Islet of Langerhans (tissue), 1 donor: Measurements from ENCODE around the gene PIK3R6.
"Not testable (repeated sequence)": the region's sequence is repeated elsewhere in the genome, so short reads cannot be mapped to it uniquely, and the experiment has no call there.

Experiments used
- FAIRE-seq: peaks from one replicate; lab custom pipeline; 2011; peaks lifted over from hg19 to GRCh38; lab: Jason Lieb, UNC

The PIK3R6 gene

DNA sequence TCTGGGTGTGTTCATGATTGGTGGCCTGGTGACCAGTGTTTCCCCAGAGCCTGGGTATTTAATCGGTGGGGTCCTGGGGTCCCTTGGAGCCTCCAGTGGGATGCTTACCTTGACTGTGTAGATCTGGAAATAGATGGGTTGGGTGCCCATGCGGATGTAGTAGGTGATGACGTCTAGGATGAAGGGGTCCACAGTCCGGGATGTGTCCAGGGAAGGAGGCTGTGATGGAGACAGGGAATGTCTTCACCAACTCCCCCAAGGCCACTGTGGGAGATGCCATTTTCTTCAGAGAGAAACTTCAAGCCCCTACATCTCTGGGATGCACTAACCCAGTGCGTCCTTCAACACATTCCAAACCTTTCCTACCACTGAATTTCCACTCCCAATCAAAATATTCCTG lies 44.2 kb downstream of the PIK3R6 start:
- no peak for FAIRE-seq

DNA sequence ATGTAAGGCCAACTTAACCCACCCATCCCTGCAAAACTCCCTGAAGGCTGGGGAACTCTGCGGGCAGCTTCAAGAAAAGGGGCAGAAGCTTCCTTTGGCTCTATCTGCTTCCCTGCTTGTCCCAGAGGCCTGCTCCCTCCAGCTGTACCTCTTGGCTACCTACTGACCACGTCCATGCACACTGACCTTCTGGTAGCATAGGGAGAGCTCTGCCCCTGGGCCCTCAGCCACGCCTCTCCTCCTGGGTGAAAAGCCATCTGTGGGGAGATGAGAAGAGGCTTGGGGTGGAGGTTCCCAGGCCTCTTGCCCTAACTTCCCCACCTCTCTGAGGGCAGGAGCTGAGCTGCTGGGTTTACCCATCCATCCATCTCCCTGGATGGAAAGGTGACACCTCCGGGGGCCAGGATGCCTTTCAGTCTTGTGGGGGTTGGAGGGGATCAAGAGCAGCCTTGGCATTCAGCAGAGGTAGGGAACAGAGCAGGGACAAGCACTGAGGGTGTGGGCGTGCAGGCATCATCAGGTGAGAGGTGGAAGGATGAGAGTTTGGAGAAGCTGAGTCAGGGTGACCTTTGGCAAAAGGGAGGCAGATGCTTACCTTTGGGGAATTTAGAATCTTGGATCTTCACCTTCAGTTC lies 45.0 kb downstream of the PIK3R6 start:
- no peak for FAIRE-seq

DNA sequence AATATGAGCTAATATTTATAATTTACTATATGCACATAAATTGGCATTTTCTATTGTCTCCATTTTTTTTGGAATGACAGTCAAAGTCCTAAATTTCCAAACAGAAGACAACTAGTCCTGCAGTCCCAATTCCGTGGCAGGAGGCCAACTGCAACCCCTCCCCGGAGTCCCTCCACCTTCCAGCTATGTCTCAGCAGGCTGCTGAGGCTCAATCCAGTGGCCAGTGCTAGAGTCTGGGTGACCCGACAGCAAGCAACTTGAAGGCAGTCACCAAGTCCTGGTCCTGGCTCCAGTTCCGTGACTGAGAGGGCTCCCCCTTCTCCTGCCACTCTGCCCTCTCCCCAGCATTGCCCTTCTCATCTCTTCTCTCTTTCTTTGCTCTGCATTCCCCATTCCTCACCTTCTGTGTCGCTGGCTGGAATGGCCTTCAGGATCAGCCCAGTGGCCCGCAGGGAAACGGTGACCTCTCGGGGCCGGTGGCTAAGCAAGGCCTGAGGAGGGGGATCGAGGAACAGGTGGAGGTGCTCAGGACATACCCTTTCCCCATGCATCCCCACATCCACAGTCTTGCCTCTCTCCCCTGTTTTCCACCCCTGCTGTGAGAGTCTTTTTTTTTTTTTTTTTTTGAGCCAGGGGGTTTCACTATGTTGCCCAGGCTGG lies 45.9 kb downstream of the PIK3R6 start:
- no peak for FAIRE-seq

DNA sequence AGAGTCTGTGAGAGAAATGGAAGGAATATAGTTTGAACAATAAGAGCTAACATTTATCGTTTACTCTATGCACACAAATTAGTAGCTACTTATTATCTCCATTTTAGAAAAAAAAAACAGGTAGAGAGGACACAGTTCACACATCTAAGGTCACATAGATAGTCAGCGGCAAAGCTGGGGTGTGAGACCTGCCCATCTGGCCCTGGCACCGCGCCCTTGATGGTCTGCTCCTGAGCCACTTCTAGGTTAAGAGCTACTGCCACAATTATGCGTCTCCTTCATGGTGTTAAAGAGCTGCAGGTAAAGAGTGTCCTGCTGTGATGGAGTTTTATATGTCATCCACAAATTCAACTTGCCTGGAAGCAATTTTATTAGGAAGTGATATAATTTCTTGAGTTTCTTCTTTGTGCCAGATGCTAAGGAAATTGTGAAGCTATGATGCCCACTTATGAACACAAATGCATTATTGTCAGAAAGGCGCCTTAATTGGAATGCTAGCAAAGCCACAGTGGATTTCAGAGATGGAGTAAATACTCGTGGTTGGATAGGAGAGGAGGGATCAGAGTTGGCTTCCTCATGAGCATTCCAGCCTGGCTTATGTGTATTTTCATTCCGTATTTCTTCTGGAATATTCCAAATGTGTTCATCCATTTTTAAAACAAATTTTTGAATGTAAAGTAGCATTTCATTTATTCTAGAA lies 47.0 kb downstream of the PIK3R6 start:
- FAIRE-seq: no peak

DNA sequence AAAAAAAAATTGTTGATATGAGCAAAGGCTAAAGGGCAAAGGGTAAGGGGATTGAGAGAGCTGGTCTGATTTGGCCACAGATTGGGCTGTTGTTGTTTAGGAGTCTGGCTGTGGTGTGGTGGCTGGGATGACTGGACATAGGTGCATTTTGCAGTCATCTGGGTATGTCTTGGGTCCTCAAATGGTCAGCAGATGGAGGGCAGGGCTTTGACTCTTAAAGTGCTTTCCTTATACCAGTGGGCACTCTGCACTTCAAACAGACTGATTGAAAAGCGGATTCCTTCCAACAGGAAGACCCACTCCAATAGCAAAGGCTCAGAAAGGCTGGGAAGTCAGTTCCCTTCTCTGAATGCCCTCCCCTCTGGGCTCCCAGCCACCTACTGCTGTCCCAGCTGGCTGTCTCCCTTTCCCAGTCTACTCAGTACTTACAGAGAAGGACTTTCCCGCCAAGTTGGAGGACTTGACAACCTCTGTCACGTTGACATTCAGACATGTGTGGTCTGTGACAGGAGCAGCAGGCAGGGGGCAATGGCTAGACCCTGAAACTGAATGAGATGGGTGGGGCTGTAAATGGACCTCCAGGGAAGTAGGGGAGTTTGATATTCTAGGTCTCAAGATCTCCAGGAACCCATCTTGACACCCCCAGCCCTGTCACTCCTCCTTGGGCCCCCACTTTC lies 48.7 kb downstream of the PIK3R6 start:
- FAIRE-seq: no peak

DNA sequence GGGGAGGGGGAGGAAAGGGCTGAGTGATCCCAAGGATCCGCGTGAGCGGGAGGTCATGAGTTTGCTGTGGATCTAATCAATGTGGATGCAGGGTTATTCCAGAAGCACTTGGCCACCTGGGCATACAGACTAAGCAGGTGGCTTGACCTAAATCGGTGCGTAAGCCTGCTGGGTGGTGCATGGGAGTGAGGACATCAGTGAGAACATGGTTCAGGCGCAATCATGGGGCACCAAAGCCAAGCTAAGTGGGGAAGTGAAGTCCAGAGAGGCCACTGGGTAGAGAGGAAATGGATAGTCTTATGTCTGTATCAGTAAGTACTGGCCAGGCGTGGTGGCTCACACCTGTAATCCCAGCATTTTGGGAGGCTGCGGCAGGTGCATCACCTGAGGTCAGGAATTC lies 49.4 kb downstream of the PIK3R6 start:
- no peak for FAIRE-seq

DNA sequence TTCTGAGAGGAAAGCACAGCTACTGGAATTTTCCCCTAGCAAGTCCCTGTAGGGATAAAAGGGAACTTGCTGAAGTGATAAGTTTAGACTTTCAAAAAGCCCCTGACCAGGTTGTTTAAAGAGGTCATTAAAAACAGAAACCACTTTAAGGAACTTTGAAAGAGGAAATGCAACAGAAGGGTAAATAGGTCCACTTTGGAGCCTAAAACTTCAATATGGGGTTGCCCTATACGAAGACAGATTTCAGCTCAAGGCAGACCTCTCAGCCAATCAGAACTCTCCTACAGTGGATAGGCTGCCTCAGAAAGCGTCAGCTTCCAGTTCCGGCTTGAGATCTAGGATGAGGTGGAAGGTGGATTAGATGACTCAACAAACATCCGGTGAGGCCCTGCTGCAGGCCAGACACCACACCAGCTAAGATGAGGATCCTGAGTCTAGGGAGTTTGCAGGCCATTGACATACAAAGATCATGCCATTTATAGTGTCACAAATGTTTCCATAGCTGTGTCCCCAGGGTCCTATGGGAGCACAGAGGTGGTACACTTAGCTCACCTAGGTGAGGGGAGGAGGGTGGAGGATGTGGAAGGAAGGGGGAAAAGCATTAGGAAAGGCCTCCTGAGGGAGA lies 60.4 kb downstream of the PIK3R6 start:
- FAIRE-seq: no peak

DNA sequence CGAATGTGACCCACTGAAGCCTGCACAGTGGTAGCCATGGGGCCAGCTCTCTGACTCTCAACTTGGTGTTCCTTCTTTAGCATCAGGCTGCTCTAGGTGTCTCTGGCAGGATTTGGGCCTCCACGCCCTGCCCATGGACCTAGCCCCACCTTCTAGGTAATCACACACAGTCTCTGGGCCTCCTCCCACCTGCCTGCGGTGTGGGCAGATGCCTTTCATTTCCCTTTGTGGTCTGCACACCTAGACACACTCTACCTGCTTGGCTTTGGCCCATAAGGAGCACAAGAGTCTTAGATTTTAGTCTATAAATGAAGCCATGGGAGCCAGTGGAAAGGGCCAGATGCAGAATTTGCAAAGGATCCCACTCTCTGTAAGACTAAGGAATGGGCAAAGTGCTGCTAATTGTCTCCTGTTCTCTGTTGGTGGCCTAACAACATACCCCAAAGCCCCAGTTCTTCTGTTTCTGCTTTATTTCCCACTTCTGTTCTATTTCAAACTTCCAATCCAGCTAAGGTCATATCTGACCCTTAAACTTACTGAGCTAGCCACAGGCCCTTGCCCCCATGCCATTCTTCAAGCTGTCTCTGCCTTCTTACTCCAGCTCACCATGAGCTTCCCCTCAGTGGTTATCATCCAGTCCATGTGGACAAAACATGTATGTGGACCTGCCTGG lies 61.1 kb downstream of the PIK3R6 start:
- no peak for FAIRE-seq

DNA sequence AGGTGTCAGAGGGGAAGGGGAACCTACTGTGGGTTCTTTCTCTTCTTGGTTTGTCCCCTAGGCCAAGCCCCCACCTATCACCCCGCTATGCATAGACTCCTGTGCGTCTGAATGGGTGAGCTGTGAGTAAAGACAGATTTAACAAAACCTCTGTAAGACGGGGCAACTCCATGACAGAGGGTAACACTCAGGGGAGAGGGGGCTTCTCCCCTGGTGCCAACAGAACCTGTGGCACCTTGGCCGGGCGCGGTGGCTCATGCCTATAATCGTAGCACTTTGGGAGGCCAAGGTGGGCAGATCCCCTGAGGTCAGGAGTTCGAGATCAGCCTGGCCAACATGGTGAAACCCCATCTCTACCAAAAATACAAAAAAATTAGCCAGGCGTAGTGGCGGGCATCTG lies 62.1 kb downstream of the PIK3R6 start:
- not testable (repeated sequence) for FAIRE-seq

DNA sequence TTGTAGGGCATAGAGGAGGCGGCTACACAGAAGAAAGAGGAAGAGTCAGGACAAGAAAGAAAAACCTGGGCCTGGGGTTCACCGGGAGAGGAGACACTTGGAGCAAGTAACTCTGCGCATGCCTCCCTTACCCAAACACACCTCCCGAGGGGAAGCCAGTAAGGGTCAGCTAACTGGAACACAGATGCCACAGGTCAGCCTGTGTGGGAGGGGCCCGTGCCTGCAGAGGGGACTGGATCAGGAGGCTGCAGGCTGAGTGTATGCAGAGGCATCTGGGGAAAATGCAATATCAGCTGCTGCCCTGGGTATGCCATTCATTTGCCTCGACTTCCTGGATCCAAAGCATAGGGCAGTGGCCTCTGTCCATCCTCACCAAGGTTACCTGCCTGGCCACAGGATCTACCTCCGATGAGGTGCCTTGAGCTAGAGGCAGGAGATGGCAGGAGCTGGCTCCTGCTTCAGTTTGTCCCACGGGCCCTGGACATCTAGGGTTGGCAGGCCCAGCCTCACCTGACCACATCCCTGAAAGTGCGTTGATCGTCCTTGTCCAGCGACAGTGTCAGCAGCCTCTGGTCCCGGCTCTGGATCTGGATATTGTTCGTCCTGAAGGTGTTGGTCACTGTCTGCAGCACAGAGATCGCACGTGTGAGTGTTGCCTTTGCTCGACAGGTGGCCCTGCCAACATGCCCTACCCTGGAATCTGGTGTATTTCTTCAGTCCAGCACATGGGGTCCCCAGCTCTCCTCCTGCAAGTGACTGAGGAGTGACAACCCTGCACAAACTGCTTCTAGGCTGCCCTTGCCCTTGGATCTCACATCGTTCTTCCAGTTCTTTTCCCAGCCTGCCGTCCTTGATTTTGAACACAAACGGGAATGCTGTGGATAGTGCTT lies 63.7 kb downstream of the PIK3R6 start:
- FAIRE-seq: no peak

DNA sequence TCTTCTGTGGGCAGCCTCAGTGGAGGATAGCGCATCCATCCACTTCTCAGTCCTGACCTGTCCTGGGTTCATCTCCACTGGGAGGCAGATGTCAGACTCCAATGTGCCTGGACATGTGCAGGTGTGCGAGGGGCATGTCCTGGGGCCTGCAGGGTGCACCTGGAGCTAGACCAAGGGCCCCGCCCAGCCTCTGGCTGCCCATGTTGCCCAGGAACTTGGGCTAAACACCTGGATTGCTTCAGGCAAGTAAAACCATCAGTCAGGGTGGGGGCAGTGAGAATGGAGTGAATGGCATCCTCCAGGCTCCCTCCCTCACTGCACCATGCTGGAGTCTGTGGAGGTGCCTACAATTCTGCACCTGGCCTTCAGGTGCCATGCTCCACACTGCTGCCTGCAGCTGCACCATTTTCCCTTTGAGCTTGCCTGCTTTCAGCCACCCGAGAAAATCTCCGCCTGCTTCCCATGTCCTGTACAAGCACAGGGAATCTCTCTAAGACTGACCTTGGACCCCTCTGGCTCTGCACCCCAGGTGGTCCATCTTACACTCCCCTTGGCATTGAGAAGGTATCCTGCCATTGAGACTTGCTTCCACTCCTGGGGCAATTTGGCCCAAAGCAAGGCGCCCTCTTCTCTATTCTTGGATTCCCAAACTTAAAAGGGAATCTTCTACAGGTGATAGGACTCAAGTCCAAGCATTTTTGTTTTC lies 66.2 kb downstream of the PIK3R6 start:
- FAIRE-seq: no peak

DNA sequence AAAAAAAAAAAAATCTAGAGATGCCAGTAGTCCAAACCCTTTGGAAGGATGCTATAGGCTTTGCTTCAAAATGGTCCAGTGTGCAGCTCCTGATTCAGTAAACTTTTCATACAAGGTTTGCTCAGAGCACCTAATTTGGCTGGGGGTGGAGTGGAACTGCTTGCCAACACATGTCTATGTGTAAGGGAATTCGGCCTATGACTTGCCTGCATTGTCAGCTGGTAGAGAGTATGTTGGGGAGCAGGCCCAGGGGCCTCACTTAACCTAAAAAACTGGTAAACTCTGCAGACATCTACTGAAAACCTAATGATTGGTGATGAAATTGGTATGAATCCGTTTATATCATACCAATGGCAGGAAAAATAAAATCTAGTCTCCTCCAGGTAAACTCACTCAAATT lies 66.8 kb downstream of the PIK3R6 start:
- FAIRE-seq: no peak

DNA sequence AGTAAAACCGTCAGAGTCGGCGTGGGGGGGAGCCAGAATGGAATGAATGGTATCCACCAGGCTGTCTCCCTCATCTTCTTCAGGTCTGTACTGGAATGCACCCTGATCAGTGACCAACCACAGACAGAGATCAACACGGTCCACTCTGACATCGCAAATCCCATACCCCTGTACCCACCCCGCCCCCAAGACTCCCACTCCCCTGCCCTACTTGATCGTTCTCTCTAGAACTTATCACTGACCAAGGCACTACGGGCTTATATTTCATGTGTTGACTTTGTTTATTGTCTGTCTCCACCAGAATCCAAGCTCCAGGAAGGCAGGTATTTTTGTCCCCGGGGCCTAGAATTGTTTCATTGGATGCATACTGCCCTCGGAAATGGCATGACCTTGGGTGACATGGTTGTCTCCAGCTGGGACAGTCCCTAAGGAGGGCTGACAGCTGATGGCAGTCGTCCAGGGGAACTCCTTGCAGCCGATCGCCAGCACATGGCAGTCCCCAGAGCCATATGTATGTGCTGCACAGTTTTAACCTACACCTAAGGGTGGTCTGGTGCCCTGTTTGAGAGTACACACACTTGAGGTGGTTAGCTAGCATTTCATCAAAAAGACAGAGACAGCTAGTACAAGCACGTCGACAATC lies 67.8 kb downstream of the PIK3R6 start:
- FAIRE-seq: peak; percentile 61

DNA sequence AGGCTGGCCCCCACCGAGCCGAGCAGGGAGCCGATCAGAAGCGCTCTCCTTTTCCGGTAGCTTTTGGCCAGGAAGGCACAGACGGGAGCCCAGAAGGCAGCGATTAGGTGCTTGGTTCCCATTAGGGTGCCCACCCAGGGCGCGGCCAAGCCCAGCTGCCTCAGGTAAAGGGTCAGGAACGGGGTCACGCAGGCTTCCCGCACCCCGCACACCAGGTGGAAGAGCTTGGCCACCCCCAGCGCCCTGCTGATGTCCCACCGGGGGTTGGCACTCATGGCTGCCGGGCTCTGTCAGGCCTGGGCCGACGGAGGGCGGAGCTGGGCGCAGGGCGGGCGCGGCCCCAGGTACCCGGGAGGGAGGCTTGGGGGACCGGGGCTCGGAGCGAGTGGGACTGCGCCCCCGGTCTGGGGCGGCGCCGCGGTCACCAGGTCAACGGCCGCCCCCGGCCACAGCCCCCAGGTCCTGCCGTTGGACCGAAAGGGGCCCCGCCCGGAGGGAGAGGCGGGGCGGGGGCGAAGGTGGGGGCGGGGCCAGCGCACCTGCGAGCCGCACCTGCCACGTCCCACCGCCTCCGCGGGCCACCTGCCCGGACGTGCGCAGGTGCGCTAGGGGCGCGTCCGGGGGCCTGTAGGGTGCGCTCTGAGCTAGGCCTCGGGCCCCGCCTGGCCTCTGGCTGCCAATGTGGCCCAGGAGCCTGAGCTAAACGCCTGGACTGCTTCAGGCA lies 68.5 kb downstream of the PIK3R6 start, which contains the start of gene MFSD6L:
Gene MFSD6L (minus strand): TSS at position 520 of the 724 bp plus-strand sequence. CDS start 245 bp downstream, at position 275.
- no peak for FAIRE-seq

DNA sequence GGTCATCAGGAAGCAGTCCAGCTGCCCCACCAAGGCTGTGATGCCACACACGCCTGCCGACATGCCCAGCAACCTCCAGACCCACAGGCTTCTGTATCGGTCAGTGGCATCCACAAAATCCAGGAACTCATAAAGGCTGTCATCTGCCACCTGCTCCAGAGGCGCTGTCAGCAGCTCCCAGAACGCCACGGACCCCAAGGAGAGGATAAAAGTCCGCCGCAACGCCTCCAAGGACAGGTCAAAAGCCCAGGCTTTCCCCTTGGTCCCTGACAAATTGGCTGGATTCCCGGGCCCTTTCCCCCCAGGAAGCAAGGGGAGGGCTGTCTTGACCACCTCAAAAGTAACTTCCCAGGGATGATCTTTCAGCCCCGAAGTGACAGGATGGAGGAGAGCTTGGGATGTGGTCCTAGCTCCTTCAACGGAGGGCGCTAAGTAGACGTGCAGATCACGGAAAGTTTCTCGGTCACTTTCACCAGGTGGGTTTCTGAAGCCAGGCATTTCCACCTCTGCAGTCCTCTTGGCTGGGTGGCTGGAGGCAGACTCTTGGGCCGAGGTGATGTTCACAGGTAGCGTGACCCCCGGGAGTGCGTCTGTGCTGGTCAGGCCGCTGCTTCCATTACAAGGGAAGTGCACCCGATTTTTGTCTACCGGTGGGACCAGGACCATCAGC lies 69.2 kb downstream of the PIK3R6 start:
- FAIRE-seq: no peak

DNA sequence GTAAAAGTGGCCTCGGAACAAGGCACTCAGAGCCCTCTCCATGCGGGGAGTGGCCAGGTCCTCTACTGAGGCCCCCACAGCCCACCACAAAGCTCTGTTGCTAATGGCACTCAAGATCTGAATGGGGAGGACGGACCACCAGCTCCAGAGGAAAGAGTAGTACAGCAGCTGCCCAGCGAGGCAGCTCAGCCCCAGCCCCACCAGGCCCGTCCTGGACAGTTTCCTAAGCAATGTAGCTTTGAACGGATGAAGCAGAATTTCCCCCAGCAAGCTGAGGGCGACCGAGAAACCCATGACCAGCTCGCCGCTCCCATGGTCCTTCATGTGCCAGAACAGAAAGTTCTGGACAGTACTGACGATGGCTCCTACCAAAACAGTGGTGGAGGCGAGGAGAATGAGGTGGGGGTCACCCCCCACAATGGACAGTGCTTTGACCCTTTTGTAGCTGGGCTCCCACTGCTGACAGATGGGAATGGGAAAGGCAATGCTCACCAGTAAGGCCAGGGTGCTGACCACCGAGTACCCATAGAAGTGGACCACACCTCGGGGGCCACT lies 69.8 kb downstream of the PIK3R6 start:
- FAIRE-seq: no peak

DNA sequence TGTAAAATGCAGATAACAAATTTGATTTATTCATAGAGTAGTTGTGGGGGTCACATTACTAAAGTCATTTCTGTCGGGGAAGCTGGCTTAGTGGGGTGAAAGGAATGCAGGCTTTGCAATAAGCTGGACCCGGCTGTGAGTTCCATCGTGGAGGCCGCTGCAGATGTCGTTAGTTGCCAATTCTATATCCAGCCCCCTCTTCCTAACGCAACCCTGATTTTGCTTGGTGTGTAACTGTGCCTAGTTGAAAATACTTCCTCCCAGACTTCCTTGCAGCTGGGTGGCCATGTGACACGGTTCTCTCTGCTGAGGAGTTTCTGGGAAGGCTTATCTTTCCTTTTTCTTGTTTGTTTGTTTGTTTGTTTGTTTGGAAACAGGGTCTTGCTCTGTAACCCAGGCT lies 72.8 kb downstream of the PIK3R6 start:
- no peak for FAIRE-seq

DNA sequence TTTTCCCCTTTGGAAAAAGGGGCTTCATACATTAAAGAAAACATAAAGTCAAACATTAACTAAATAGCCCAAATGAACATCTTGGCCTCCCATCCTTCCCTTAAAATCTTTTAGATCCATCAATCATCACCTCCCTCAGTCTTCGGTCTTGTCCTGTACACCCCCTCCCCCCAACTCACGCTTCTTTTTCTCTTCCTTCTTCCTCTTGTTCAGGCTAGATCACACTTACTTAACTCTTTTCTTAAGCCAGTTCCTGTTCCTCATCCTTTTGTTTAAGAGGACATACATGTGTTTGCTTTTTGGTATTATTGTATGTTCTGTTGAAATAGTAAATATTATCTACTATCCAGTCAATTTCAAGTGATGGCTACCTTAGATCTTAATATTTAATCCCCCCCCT lies 73.8 kb downstream of the PIK3R6 start:
- FAIRE-seq: no peak
